ENCODE results near the gene FRMD4A.

- TF ChIP-seq CTCF (IDR thresholded peaks at IDR 0.05) (no peak), POLR2A (IDR thresholded peaks at IDR 0.05) (no peak), POLR2AphosphoS5 (IDR thresholded peaks at IDR 0.05) (no peak)
Observed at GRCh38 chr10:13806419-13806818, 524.3 kb downstream of the FRMD4A start.
